K562 (cell line): ENCODE results near the gene ATE1. TPM values are rescaled to one million over a fixed set of nuclear protein-coding genes. Genes with fewer than 3 reads are reported as not detected.

Experiments
- ATAC-seq: fragments of 200-7000 bp; cut with Tn5 transposase; 3 replicates; pipeline ENCODE4 v1.9.1; 2020; ENCODE audit warnings: moderate library complexity
- BruUV-seq: library from RNA; stranded (reverse); fragments of 400-500 nt; replicated peaks from 2 replicates; lab custom pipeline; 2021; lab: Mats Ljungman, UMichigan
- CTCF ChIA-PET: fragments of 300-600 bp; formaldehyde crosslinking; extraction: SDS; loops from one replicate; lab custom pipeline; 2021; ENCODE audit warnings: low intra/inter-chr PET ratio; lab: Yijun Ruan, JAX
- POLR2A ChIA-PET: fragments of 300-600, 350-650 bp; sonication (Branson Sonifier 250); formaldehyde crosslinking; extraction: SDS; loops from one replicate; lab custom pipeline; 2021; ENCODE audit warnings: antibody characterized with exemption, inconsistent platforms; lab: Yijun Ruan, JAX
- DNase-seq, 4 experiments: peaks; one replicate each; pipeline versions ENCODE4 v3.0.0 to v3.0.0-alpha.2; 2011 to 2018; ENCODE audit warnings: low spot score in 3 of 4, mixed read lengths in 3 of 4; ENCODE audit errors: extremely low read depth in 1 of 4
- FAIRE-seq: peaks from 2 replicates; lab custom pipeline; 2011; peaks lifted over from hg19 to GRCh38; lab: Jason Lieb, UNC
- H2AFZ ChIP-seq: 2 replicates; pipeline ENCODE4 v1.6.0; 2011; ENCODE audit warnings: low read depth, low read length, control low read depth, inconsistent platforms
- H3K27ac ChIP-seq: fragments of 200-600 bp; 3 replicates; pipeline ENCODE4 v1.8.0; 2011; ENCODE audit warnings: low read depth, mild to moderate bottlenecking, control low read depth, inconsistent platforms, low read length, moderate library complexity, mixed read lengths; ENCODE audit errors: extremely low read depth
- H3K27me3 ChIP-seq, 2 experiments: fragments of 300-600 bp in 1 of 2; 2 replicates in 1 of 2; 3 replicates in 1 of 2; pipeline versions ENCODE4 v1.6.0 to v1.8.0; 2011; ENCODE audit warnings: inconsistent platforms in 2 of 2, low read length in 2 of 2, mild to moderate bottlenecking in 1 of 2, mixed read lengths in 1 of 2, moderate library complexity in 1 of 2; ENCODE audit not compliant: control insufficient read depth in 2 of 2, insufficient read depth in 2 of 2
- H3K36me3 ChIP-seq: fragments of 300-600 bp; 3 replicates; pipeline ENCODE4 v1.8.0; 2011; ENCODE audit warnings: mild to moderate bottlenecking, low read length, inconsistent platforms; ENCODE audit not compliant: control insufficient read depth, insufficient read depth
- H3K4me1 ChIP-seq, 2 experiments: fragments of 200-600 bp in 1 of 2; replicated peaks in 1 of 2; 2 replicates in 1 of 2; 3 replicates in 1 of 2; pipeline versions ENCODE4 v1.5.1 to v1.8.0; 2011; ENCODE audit warnings: inconsistent platforms in 2 of 2, low read length in 2 of 2, mild to moderate bottlenecking in 1 of 2, mixed read lengths in 1 of 2, moderate library complexity in 1 of 2; ENCODE audit not compliant: control insufficient read depth in 2 of 2, insufficient read depth in 2 of 2
- H3K4me2 ChIP-seq: 2 replicates; pipeline ENCODE4 v1.6.1; 2011; ENCODE audit warnings: low read length, control low read depth, inconsistent platforms, mixed read lengths; ENCODE audit not compliant: insufficient read depth
- H3K4me3 ChIP-seq: fragments of 200-600 bp; sonication (generic), shearing (Covaris generic); 2 replicates; pipeline ENCODE4 v1.5.1; 2016; ENCODE audit warnings: control low read depth, inconsistent platforms
- H3K79me2 ChIP-seq: fragments of 200-600 bp; 3 replicates; pipeline ENCODE4 v1.8.0; 2011; ENCODE audit warnings: low read length, inconsistent platforms; ENCODE audit not compliant: control insufficient read depth, insufficient read depth
- H3K9ac ChIP-seq, 2 experiments: 2 replicates each; pipeline versions ENCODE4 v1.6.0 to v1.6.1; 2011; ENCODE audit warnings: low read depth in 2 of 2, low read length in 2 of 2, control low read depth in 1 of 2, inconsistent platforms in 1 of 2, mild to moderate bottlenecking in 1 of 2, mixed read lengths in 1 of 2; ENCODE audit not compliant: insufficient read depth in 1 of 2
- H3K9me1 ChIP-seq: one replicate; pipeline ENCODE4 v1.6.0; 2011; ENCODE audit warnings: inconsistent platforms, mild to moderate bottlenecking, low read length, moderate library complexity; ENCODE audit not compliant: control insufficient read depth, insufficient read depth
- H3K9me3 ChIP-seq: replicated peaks from 2 replicates; pipeline ENCODE4 v1.5.1; 2011; ENCODE audit warnings: low read depth, low read length, inconsistent platforms; ENCODE audit not compliant: control insufficient read depth, insufficient read depth
- H4K20me1 ChIP-seq: replicated peaks from 2 replicates; pipeline ENCODE4 v1.6.1; 2011; ENCODE audit warnings: low read length, inconsistent platforms, mixed read lengths; ENCODE audit not compliant: control insufficient read depth, insufficient read depth
- BDP1 ChIP-seq: IDR thresholded peaks from 3 replicates; pipeline ENCODE4 v1.6.1; 2011; ENCODE audit not compliant: insufficient read length, insufficient read depth
- CHAMP1 ChIP-seq: fragments of 450-650 bp; IDR thresholded peaks from 2 replicates; pipeline ENCODE4 v1.6.1; 2016; ENCODE audit warnings: mild to moderate bottlenecking
- EZH2 ChIP-seq: IDR thresholded peaks from 2 replicates; pipeline ENCODE4 v1.6.1; 2012; ENCODE audit warnings: low read depth, mild to moderate bottlenecking, inconsistent platforms, low read length, borderline replicate concordance
- IRF2 ChIP-seq: sonication (generic); formaldehyde crosslinking; IDR thresholded peaks from 2 replicates; pipeline ENCODE4 v1.8.1; 2022; ENCODE audit warnings: mild to moderate bottlenecking, missing genetic modification reagents
- KDM4B ChIP-seq, 2 experiments: fragments of 450-650 bp in 1 of 2; sonication (generic) in 1 of 2; IDR thresholded peaks; 2 replicates each; pipeline ENCODE4 v1.6.1; 2016 to 2017; ENCODE audit warnings: borderline replicate concordance in 2 of 2, antibody characterized with exemption in 1 of 2, low read depth in 1 of 2, mild to moderate bottlenecking in 1 of 2
- SMC3 ChIP-seq: conservative IDR thresholded peaks from 2 replicates; pipeline ENCODE4 v1.6.1; 2011; ENCODE audit warnings: low read depth, low read length, improper control_type of control experiment; ENCODE audit not compliant: insufficient read depth
- SREBF1 ChIP-seq: fragments of 150-350 bp; IDR thresholded peaks from 2 replicates; pipeline ENCODE4 v1.6.1; 2014; ENCODE audit warnings: antibody characterized with exemption, low read depth, low read length, borderline replicate concordance
- ZNF384 ChIP-seq: IDR thresholded peaks from 2 replicates; pipeline ENCODE4 v1.6.1; 2012; ENCODE audit warnings: low read depth, low read length, improper control_type of control experiment
- WGBS: fragments of 100-300 bp; shearing (Covaris generic); methylation state at CpG from one replicate; pipeline ENCODE4 v1.1.6; 2016; ENCODE audit warnings: low coverage, mixed read lengths; ENCODE audit not compliant: insufficient coverage; ENCODE audit errors: missing lambda C conversion rate; 5-methylcytosine and 5-hydroxymethylcytosine counted together
- in situ Hi-C: fragments of 300-500 bp; cut with MboI; formaldehyde crosslinking; loops from 4 replicates; pipeline ENCODE4 v1.15.0; 2018; ENCODE audit warnings: inconsistent platforms, mixed read lengths
- intact Hi-C: fragments of 100-400 bp; cut with micrococcal nuclease; formaldehyde crosslinking; loops from 2 replicates; pipeline ENCODE4 v1.14.2; 2022
- polyA plus RNA-seq, 8 experiments: library from polyadenylated mRNA; depleted of rRNA in 4 of 8; stranded (reverse) in 5 of 8; unstranded in 3 of 8; fragments of >200 nt; fragmentation: Nextera tagmentation in 2 of 8; fragmentation: Illumina TruSeq in 1 of 8; extraction: Ambion mirVana in 2 of 8; extraction: Trizol in 1 of 8; gene quantifications; 2 replicates each; pipeline versions ENCODE4 v1.2.1 to v1.2.3, GENCODE V29; 2011 to 2014; ENCODE audit warnings: inconsistent platforms in 1 of 8, missing spikeins in 1 of 8
- total RNA-seq, 7 experiments: library from RNA; depleted of rRNA in 6 of 7; stranded (reverse); fragments of >200 nt in 6 of 7; fragmentation: Illumina TruSeq in 2 of 7; extraction: Trizol in 2 of 7; gene quantifications; 2 replicates each; pipeline versions ENCODE4 v1.2.1 to v1.2.3, GENCODE V29; 2011 to 2021; ENCODE audit warnings: low replicate concordance in 1 of 7
- TF ChIP-seq, protein P1 (sequence below), 3 experiments: IDR thresholded peaks in 2 of 3; conservative IDR thresholded peaks in 1 of 3; 2 replicates each; pipeline ENCODE4 v1.5.1; 2011 to 2012; ENCODE audit warnings: low read length in 3 of 3, mild to moderate bottlenecking in 3 of 3, control low read depth in 2 of 3, improper control_type of control experiment in 1 of 3, inconsistent platforms in 1 of 3, low read depth in 1 of 3, mixed read lengths in 1 of 3, moderate library complexity in 1 of 3; ENCODE audit not compliant: insufficient read depth in 2 of 3
- TF ChIP-seq, protein P2 (sequence below): fragments of 450-650 bp; formaldehyde crosslinking; IDR thresholded peaks from 2 replicates; pipeline ENCODE4 v1.4.0; 2020; ENCODE audit warnings: mild to moderate bottlenecking

Gene ATE1
- total and polyA plus RNA-seq, 9 of the 15 experiments (the other 6 are each of a cell fraction or from before 2014, with no cell fraction given) = 3.0 to 14.2 (median 8.8) TPM

- H3K4me3 ChIP-seq = no peak overlapping the region
- no peaks in the 10 kb centered on the region for H3K9me1 ChIP-seq
- ATAC-seq = peak; percentile 45; the same call in 2 of the 3 replicates
- ChIA-PET CTCF (interaction anchor here (1.3 kb wide), 1 partner anchor 792 kb away, joined by 4 read pairs; no protein-coding TSS in a partner anchor), POLR2A (no interaction called here)
- FAIRE-seq = no peak
- H3K9me3 ChIP-seq = no peaks in the 10 kb centered on the region
- intact Hi-C loops (loop anchor here (10.0 kb wide), 2 partner anchors 150 to 790 kb away; no protein-coding TSS in a partner anchor), in situ Hi-C loops (loop anchor here (10.0 kb wide), 1 partner anchor 790 kb away; no protein-coding TSS in a partner anchor)
- H3K4me1 ChIP-seq = peaks cover 3% of the 10 kb centered on the region in 2 experiments; a peak in 3 of 5 replicates
- BruUV-seq = no TSS peak
- H3K27ac ChIP-seq = no peak overlapping the region
- H3K36me3 ChIP-seq = no peaks in the 10 kb centered on the region
- peak; percentile 27 to 32 (median 30) for DNase-seq
- TF ChIP-seq, protein P1, sequence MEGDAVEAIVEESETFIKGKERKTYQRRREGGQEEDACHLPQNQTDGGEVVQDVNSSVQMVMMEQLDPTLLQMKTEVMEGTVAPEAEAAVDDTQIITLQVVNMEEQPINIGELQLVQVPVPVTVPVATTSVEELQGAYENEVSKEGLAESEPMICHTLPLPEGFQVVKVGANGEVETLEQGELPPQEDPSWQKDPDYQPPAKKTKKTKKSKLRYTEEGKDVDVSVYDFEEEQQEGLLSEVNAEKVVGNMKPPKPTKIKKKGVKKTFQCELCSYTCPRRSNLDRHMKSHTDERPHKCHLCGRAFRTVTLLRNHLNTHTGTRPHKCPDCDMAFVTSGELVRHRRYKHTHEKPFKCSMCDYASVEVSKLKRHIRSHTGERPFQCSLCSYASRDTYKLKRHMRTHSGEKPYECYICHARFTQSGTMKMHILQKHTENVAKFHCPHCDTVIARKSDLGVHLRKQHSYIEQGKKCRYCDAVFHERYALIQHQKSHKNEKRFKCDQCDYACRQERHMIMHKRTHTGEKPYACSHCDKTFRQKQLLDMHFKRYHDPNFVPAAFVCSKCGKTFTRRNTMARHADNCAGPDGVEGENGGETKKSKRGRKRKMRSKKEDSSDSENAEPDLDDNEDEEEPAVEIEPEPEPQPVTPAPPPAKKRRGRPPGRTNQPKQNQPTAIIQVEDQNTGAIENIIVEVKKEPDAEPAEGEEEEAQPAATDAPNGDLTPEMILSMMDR (IDR thresholded peaks at IDR 0.05 in 2 of 3, conservative IDR thresholded peaks at IDR 0.05 in 1 of 3; ENCODE audit: insufficient read depth in 2 of 3, low read depth in 1 of 3, low read length in 3 of 3) = peak; percentile 49 to 63 (median 58)
- no peak for TF ChIP-seq CHAMP1
- TF ChIP-seq, protein P2, sequence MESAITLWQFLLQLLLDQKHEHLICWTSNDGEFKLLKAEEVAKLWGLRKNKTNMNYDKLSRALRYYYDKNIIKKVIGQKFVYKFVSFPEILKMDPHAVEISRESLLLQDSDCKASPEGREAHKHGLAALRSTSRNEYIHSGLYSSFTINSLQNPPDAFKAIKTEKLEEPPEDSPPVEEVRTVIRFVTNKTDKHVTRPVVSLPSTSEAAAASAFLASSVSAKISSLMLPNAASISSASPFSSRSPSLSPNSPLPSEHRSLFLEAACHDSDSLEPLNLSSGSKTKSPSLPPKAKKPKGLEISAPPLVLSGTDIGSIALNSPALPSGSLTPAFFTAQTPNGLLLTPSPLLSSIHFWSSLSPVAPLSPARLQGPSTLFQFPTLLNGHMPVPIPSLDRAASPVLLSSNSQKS (CRISPR knock-in tag) = no peak
- TF ChIP-seq KDM4B (IDR thresholded peaks at IDR 0.05; ENCODE audit: borderline replicate concordance in 2 of 2, low read depth in 1 of 2) = no peak
- TF ChIP-seq ZNF384 = peak; percentile 98
- no peak for TF ChIP-seq EZH2
- no peak for TF ChIP-seq IRF2 (CRISPR knock-in tag)
- TF ChIP-seq BDP1 = no peak
- TF ChIP-seq SMC3 = 0 out of 2 replicates have a peak, but pooled peaks have one; percentile 19
- no peak for TF ChIP-seq SREBF1
- H3K79me2 ChIP-seq = no peaks in the 10 kb centered on the region
- H3K9ac ChIP-seq = no peak overlapping the region
- H2AFZ ChIP-seq = no peak overlapping the region
- no peak overlapping the region for H3K4me2 ChIP-seq
- WGBS = 12% methylated on average over 6 of the region's 11 CpGs
- no peaks in the 10 kb centered on the region for H4K20me1 ChIP-seq
- peaks cover 2 to 29% of the 10 kb centered on the region in 2 experiments for H3K27me3 ChIP-seq
Measured at GRCh38 chr10:121734589-121735045, 193.2 kb downstream of the ATE1 start.
